Endodermal cell (in vitro differentiated cells): ENCODE results near the gene KIAA0825. TPM values are rescaled to one million over a fixed set of nuclear protein-coding genes. Genes with fewer than 3 reads are reported as not detected.

Experiments used
- DNase-seq: peaks from one replicate; pipeline ENCODE4 v3.0.0-alpha.2; 2017
- H3K27ac ChIP-seq: 2 replicates; pipeline ENCODE4 v1.5.1; 2013; ENCODE audit warnings: mild to moderate bottlenecking, low read depth, low read length, moderate library complexity
- H3K27me3 ChIP-seq: 2 replicates; pipeline ENCODE4 v1.6.1; 2013; ENCODE audit warnings: mild to moderate bottlenecking, low read length, moderate library complexity; ENCODE audit not compliant: insufficient read depth, control insufficient read depth, poor library complexity, severe bottlenecking
- H3K36me3 ChIP-seq: 2 replicates; pipeline ENCODE4 v1.7.0; 2013; ENCODE audit warnings: mild to moderate bottlenecking, low read length, moderate library complexity; ENCODE audit not compliant: control insufficient read depth, insufficient read depth
- H3K4me1 ChIP-seq: one replicate; pipeline ENCODE4 v1.7.0; 2013; ENCODE audit warnings: low read length; ENCODE audit not compliant: control insufficient read depth, insufficient read depth
- H3K4me3 ChIP-seq: 2 replicates; pipeline ENCODE4 v1.5.1; 2013; ENCODE audit warnings: mild to moderate bottlenecking, low read length, moderate library complexity
- H3K9ac ChIP-seq: 2 replicates; pipeline ENCODE4 v1.6.1; 2013; ENCODE audit warnings: mild to moderate bottlenecking, low read length, moderate library complexity; ENCODE audit not compliant: poor library complexity, severe bottlenecking; ENCODE audit errors: extremely low read depth
- H3K9me3 ChIP-seq: 2 replicates; pipeline ENCODE4 v1.6.1; 2013; ENCODE audit warnings: mild to moderate bottlenecking, low read length, moderate library complexity; ENCODE audit not compliant: control insufficient read depth
- H3K27ac Mint-ChIP-seq: 2 replicates; pipeline ENCODE4 v1.8.0; 2020; ENCODE audit warnings: mixed read lengths
- H3K27me3 Mint-ChIP-seq: 2 replicates; pipeline ENCODE4 v1.8.0; 2021; ENCODE audit warnings: mild to moderate bottlenecking, mixed read lengths; ENCODE audit not compliant: insufficient read depth
- H3K36me3 Mint-ChIP-seq: 2 replicates; pipeline ENCODE4 v1.8.0; 2020; ENCODE audit warnings: low read depth, mixed read lengths
- H3K4me1 Mint-ChIP-seq: 2 replicates; pipeline ENCODE4 v1.8.0; 2020; ENCODE audit warnings: mixed read lengths
- H3K4me3 Mint-ChIP-seq: 2 replicates; pipeline ENCODE4 v1.8.0; 2020; ENCODE audit warnings: mild to moderate bottlenecking, moderate library complexity, mixed read lengths
- H3K9me3 Mint-ChIP-seq: 2 replicates; pipeline ENCODE4 v1.8.0; 2020; ENCODE audit warnings: mild to moderate bottlenecking, mixed read lengths
- CTCF ChIP-seq: fragments of 200-600 bp; sonication (generic); conservative IDR thresholded peaks from 2 replicates; pipeline ENCODE4 v1.5.0; 2021; ENCODE audit warnings: antibody characterized with exemption, mild to moderate bottlenecking
- WGBS, 2 experiments: methylation state at CpG; one replicate each; pipeline versions ENCODE4 v1.1.5 to v1.1.7; 2013; ENCODE audit warnings: missing lambda C conversion rate in 2 of 2, mixed read lengths in 1 of 2; ENCODE audit not compliant: insufficient coverage in 1 of 2, insufficient read length in 1 of 2; 5-methylcytosine and 5-hydroxymethylcytosine counted together
- total RNA-seq, 2 donors: library from RNA; stranded (reverse); fragmentation: NEBNext Ultra II Directional in 1 of 2; extraction: Animal tissue kit (Norgen Biotek cat#: 25700) in 1 of 2; gene quantifications; 2 replicates in 1 of 2; 3 replicates in 1 of 2; pipeline ENCODE4 v1.2.1, GENCODE V29; 2021

The KIAA0825 gene
- total RNA-seq, 2 donors from 2014 or later = 2.6 to 3.1 TPM

- no peaks in the 10 kb centered on the region for H3K27me3 Mint-ChIP-seq
- H3K36me3 Mint-ChIP-seq = peaks cover 2% of the 10 kb centered on the region
- peaks cover 24% of the 10 kb centered on the region for H3K4me1 Mint-ChIP-seq
- WGBS, 2 experiments = 78 to 86% methylated on average over 3 to 5 of the region's 5 CpGs
- H3K36me3 ChIP-seq = no peaks in the 10 kb centered on the region
- H3K9me3 ChIP-seq = no peaks in the 10 kb centered on the region
- no peak overlapping the region for H3K4me3 ChIP-seq
- no peaks in the 10 kb centered on the region for H3K9me3 Mint-ChIP-seq
- H3K27ac ChIP-seq = no peak overlapping the region
- no peaks in the 10 kb centered on the region for H3K27me3 ChIP-seq
- no peak for DNase-seq
- no peak overlapping the region for H3K4me3 Mint-ChIP-seq
- TF ChIP-seq CTCF = peak; percentile 49
- no peaks in the 10 kb centered on the region for H3K4me1 ChIP-seq
- no peak overlapping the region for H3K27ac Mint-ChIP-seq
- H3K9ac ChIP-seq = no peak overlapping the region
Measured at GRCh38 chr5:94250985-94251384, 367.4 kb downstream of the KIAA0825 start.

- Histone ChIP-seq H3K27ac (no peak overlapping the region), H3K9me3 (no peaks in the 10 kb centered on the region), H3K9ac (no peak overlapping the region), H3K4me3 (no peak overlapping the region), H3K36me3 (no peaks in the 10 kb centered on the region), H3K4me1 (no peaks in the 10 kb centered on the region), H3K27me3 (no peaks in the 10 kb centered on the region)
- Mint-ChIP-seq H3K9me3 (no peaks in the 10 kb centered on the region), H3K4me3 (no peak overlapping the region), H3K27me3 (no peaks in the 10 kb centered on the region), H3K27ac (no peak overlapping the region), H3K4me1 (peaks cover 25% of the 10 kb centered on the region), H3K36me3 (no peaks in the 10 kb centered on the region)
- no peak for TF ChIP-seq CTCF
- DNase-seq = peak; percentile 49
- WGBS, 2 experiments = 33 to 65% methylated on average over 1 to 2 of the region's 2 CpGs
Measured at GRCh38 chr5:94249430-94249829, 369.0 kb downstream of the KIAA0825 start.

GRCh38 chr5:94248175-94248875 is 370.1 kb downstream of the KIAA0825 start:
- H3K4me3 ChIP-seq = no peak overlapping the region
- no peak for DNase-seq
- no peaks in the 10 kb centered on the region for H3K9me3 Mint-ChIP-seq
- H3K4me1 Mint-ChIP-seq = peaks cover 25% of the 10 kb centered on the region
- TF ChIP-seq CTCF = no peak
- H3K4me1 ChIP-seq = no peaks in the 10 kb centered on the region
- H3K27me3 Mint-ChIP-seq = no peaks in the 10 kb centered on the region
- no peak overlapping the region for H3K9ac ChIP-seq
- WGBS, 2 experiments = 88 to 100% methylated on average over 2 of the region's 2 CpGs
- no peaks in the 10 kb centered on the region for H3K27me3 ChIP-seq
- no peak overlapping the region for H3K4me3 Mint-ChIP-seq
- no peak overlapping the region for H3K27ac ChIP-seq
- H3K36me3 ChIP-seq = no peaks in the 10 kb centered on the region
- H3K9me3 ChIP-seq = no peaks in the 10 kb centered on the region
- no peaks in the 10 kb centered on the region for H3K36me3 Mint-ChIP-seq
- H3K27ac Mint-ChIP-seq = no peak overlapping the region
